ENCODE results near the gene RPL10A.

RPL10A gene

GRCh38 chr6:35443341-35444030, 24.7 kb upstream of the RPL10A start:
- no peaks in the 10 kb centered on the region for H3K4me1 ChIP-seq (ENCODE audit: insufficient read depth, low read length, poor library complexity, severe bottlenecking)
- no peak overlapping the region for H2AFZ ChIP-seq (ENCODE audit: low read length)
- H3K9ac ChIP-seq (ENCODE audit: low read depth, low read length, poor library complexity, severe bottlenecking): no peak overlapping the region
- H3K9me3 ChIP-seq (ENCODE audit: insufficient read depth, low read depth, low read length): no peaks in the 10 kb centered on the region
- no peaks in the 10 kb centered on the region for H3K27me3 ChIP-seq (ENCODE audit: insufficient read depth, low read length, poor library complexity, severe bottlenecking)
- no peak for TF ChIP-seq EZH2phosphoT487 (IDR thresholded peaks at IDR 0.05; ENCODE audit: borderline replicate concordance)
- TF ChIP-seq, protein P1, sequence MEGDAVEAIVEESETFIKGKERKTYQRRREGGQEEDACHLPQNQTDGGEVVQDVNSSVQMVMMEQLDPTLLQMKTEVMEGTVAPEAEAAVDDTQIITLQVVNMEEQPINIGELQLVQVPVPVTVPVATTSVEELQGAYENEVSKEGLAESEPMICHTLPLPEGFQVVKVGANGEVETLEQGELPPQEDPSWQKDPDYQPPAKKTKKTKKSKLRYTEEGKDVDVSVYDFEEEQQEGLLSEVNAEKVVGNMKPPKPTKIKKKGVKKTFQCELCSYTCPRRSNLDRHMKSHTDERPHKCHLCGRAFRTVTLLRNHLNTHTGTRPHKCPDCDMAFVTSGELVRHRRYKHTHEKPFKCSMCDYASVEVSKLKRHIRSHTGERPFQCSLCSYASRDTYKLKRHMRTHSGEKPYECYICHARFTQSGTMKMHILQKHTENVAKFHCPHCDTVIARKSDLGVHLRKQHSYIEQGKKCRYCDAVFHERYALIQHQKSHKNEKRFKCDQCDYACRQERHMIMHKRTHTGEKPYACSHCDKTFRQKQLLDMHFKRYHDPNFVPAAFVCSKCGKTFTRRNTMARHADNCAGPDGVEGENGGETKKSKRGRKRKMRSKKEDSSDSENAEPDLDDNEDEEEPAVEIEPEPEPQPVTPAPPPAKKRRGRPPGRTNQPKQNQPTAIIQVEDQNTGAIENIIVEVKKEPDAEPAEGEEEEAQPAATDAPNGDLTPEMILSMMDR (conservative IDR thresholded peaks at IDR 0.05; ENCODE audit: low read length): no peak
- H3K4me3 ChIP-seq (ENCODE audit: low read length, poor library complexity, severe bottlenecking): no peak overlapping the region
- H3K4me2 ChIP-seq (ENCODE audit: low read depth, low read length, poor library complexity, severe bottlenecking): no peak overlapping the region
- no peaks in the 10 kb centered on the region for H4K20me1 ChIP-seq (ENCODE audit: insufficient read depth, low read length, poor library complexity, severe bottlenecking)
- H3K9me2 ChIP-seq (replicated peaks; ENCODE audit: low read depth, low read length): no peaks in the 10 kb centered on the region
- no peaks in the 10 kb centered on the region for H3F3A ChIP-seq (ENCODE audit: low read depth)
- H3K36me3 ChIP-seq (ENCODE audit: insufficient read depth, low read length): no peaks in the 10 kb centered on the region
- H3K79me2 ChIP-seq (ENCODE audit: insufficient read depth, low read length): no peaks in the 10 kb centered on the region

- Histone ChIP-seq H3K9me2 (replicated peaks; ENCODE audit: low read depth, low read length) (no peaks in the 10 kb centered on the region), H3K27me3 (ENCODE audit: insufficient read depth, low read length, poor library complexity, severe bottlenecking) (no peaks in the 10 kb centered on the region), H3K4me3 (ENCODE audit: low read length, poor library complexity, severe bottlenecking) (no peak overlapping the region), H3K4me2 (ENCODE audit: low read depth, low read length, poor library complexity, severe bottlenecking) (no peak overlapping the region), H2AFZ (ENCODE audit: low read length) (no peak overlapping the region), H3K4me1 (ENCODE audit: insufficient read depth, low read length, poor library complexity, severe bottlenecking) (no peaks in the 10 kb centered on the region), H3F3A (ENCODE audit: low read depth) (no peaks in the 10 kb centered on the region), H3K79me2 (ENCODE audit: insufficient read depth, low read length) (no peaks in the 10 kb centered on the region), H3K9me3 (ENCODE audit: insufficient read depth, low read depth, low read length) (no peaks in the 10 kb centered on the region), H3K36me3 (ENCODE audit: insufficient read depth, low read length) (no peaks in the 10 kb centered on the region), H3K9ac (ENCODE audit: low read depth, low read length, poor library complexity, severe bottlenecking) (no peak overlapping the region), H4K20me1 (ENCODE audit: insufficient read depth, low read length, poor library complexity, severe bottlenecking) (no peaks in the 10 kb centered on the region)
- TF ChIP-seq, protein P1 (conservative IDR thresholded peaks at IDR 0.05; ENCODE audit: low read length): no peak
- no peak for TF ChIP-seq EZH2phosphoT487 (IDR thresholded peaks at IDR 0.05; ENCODE audit: borderline replicate concordance)
Measured at GRCh38 chr6:35445691-35446090, 22.5 kb upstream of the RPL10A start.

DNA sequence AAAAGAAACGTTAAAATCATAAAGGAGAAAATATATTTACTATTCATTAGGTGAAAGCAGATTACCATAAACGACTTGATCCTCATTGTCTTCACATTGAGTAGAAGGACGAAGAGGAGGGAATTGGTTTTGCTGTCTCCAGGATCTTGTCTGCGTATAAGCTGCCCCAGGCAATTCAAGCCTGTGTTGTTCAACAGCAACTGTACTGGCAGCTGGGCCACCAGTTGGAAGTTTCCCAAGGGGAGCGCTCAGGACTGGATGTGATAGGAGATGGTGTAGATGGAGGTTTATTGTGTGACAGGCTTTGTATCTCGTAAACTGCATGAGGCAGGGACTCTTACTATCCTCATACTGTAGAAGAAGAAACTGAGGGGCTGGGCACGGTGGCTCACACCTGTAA, 20.0 kb upstream of the RPL10A start:
- TF ChIP-seq EZH2phosphoT487 (IDR thresholded peaks at IDR 0.05; ENCODE audit: borderline replicate concordance): no peak
- TF ChIP-seq, protein P1 (conservative IDR thresholded peaks at IDR 0.05; ENCODE audit: low read length): no peak
- H3K4me2 ChIP-seq (ENCODE audit: low read depth, low read length, poor library complexity, severe bottlenecking): no peak overlapping the region
- H4K20me1 ChIP-seq (ENCODE audit: insufficient read depth, low read length, poor library complexity, severe bottlenecking): peaks cover 7% of the 10 kb centered on the region
- H3K9me2 ChIP-seq (replicated peaks; ENCODE audit: low read depth, low read length): no peaks in the 10 kb centered on the region
- H3K4me1 ChIP-seq (ENCODE audit: insufficient read depth, low read length, poor library complexity, severe bottlenecking): peaks cover 12% of the 10 kb centered on the region
- H3K79me2 ChIP-seq (ENCODE audit: insufficient read depth, low read length): peaks cover 8% of the 10 kb centered on the region
- H3K9me3 ChIP-seq (ENCODE audit: insufficient read depth, low read depth, low read length): no peaks in the 10 kb centered on the region
- no peaks in the 10 kb centered on the region for H3F3A ChIP-seq (ENCODE audit: low read depth)
- no peak overlapping the region for H2AFZ ChIP-seq (ENCODE audit: low read length)
- no peak overlapping the region for H3K9ac ChIP-seq (ENCODE audit: low read depth, low read length, poor library complexity, severe bottlenecking)
- no peaks in the 10 kb centered on the region for H3K27me3 ChIP-seq (ENCODE audit: insufficient read depth, low read length, poor library complexity, severe bottlenecking)
- H3K36me3 ChIP-seq (ENCODE audit: insufficient read depth, low read length): no peaks in the 10 kb centered on the region
- no peak overlapping the region for H3K4me3 ChIP-seq (ENCODE audit: low read length, poor library complexity, severe bottlenecking)
